Renal cortex interstitium (tissue), 15 donors: Measurements from ENCODE around the gene CHTF18. TPM values are rescaled to one million over a fixed set of nuclear protein-coding genes. Genes with fewer than 3 reads are reported as not detected.
"Not testable (repeated sequence)": the region's sequence is repeated elsewhere in the genome, so short reads cannot be mapped to it uniquely, and the experiment has no call there.

Source experiments
- DNase-seq, 11 donors: peaks; one replicate each; pipeline ENCODE4 v3.0.0-alpha.2; 2013; ENCODE audit warnings: low read depth in 9 of 11, low spot score in 4 of 11; ENCODE audit errors: extremely low read depth in 1 of 11
- long read RNA-seq, 16 experiments: transcript quantifications; one replicate each; lab custom pipeline, GENCODE V29; 2026
- polyA plus RNA-seq, 3 donors: library from polyadenylated mRNA; unstranded; fragments of 120-200 nt; gene quantifications; one replicate each; pipeline ENCODE4 v1.2.1, GENCODE V29; 2013; ENCODE audit not compliant: insufficient read length in 3 of 3

The CHTF18 gene
- 10 to 100 TPM; 22.3 to 35.4 (median 32.3) TPM for polyA plus RNA-seq
- long read RNA-seq, donor 1, partial matches to known transcripts, result 0 of 2 reads
- long read RNA-seq, donor 1, other reads (novel, unspliced or antisense), result 0 of 2 reads
- long read RNA-seq, donor 2, partial matches to known transcripts, result 0 of 3 reads
- long read RNA-seq, donor 2, other reads (novel, unspliced or antisense), result 0 of 3 reads
- long read RNA-seq, donor 3, partial matches to known transcripts, result 0 of 3 reads
- long read RNA-seq, donor 3, other reads (novel, unspliced or antisense), result 0 of 3 reads
- long read RNA-seq, donor 4, partial matches to known transcripts, result 0 of 1 reads
- long read RNA-seq, donor 4, other reads (novel, unspliced or antisense), result 0 of 1 reads
- long read RNA-seq, donor 5, result 0 reads
- long read RNA-seq, donor 6, result 0 reads
- long read RNA-seq, donor 7, partial matches to known transcripts, result 0 of 2 reads
- long read RNA-seq, donor 7, other reads (novel, unspliced or antisense), result 0 of 2 reads
- long read RNA-seq, donor 8, result 0 reads
- long read RNA-seq, donor 9, result 0 reads
- long read RNA-seq, donor 10, partial matches to known transcripts, result 0 of 2 reads
- long read RNA-seq, donor 10, other reads (novel, unspliced or antisense), result 0 of 2 reads
- long read RNA-seq, donor 11, partial matches to known transcripts, result 0 of 1 reads
- long read RNA-seq, donor 11, other reads (novel, unspliced or antisense), result 0 of 1 reads
- long read RNA-seq, donor 12, result 0 reads
- long read RNA-seq, donor 13, result 0 reads
- long read RNA-seq, donor 14, partial matches to known transcripts, result 0 of 1 reads
- long read RNA-seq, donor 14, other reads (novel, unspliced or antisense), result 0 of 1 reads
- long read RNA-seq, donor 15, result 0 reads
- long read RNA-seq, donor 16, partial matches to known transcripts, result 5 of 21 reads
- long read RNA-seq, donor 16, other reads (novel, unspliced or antisense), result 12 of 21 reads

- peak; percentile 59 to 91 (median 87) for DNase-seq
These were observed at the start of gene CHTF18 for GRCh38 chr16:788399-789126. Gene CHTF18, plus strand, starts transcription at chr16:788620. Its CDS starts 65 bp downstream, at chr16:788685.

GRCh38 chr16:739560-740458, 48.6 kb upstream of the CHTF18 start:
- no peak for DNase-seq

GRCh38 chr16:740459-740763, 48.0 kb upstream of the CHTF18 start:
- no peak for DNase-seq

- peak; percentile 58 to 88 (median 82) for DNase-seq
These were observed 47.5 kb upstream of the CHTF18 start, which contains the start of gene CIAO3 for GRCh38 chr16:740764-741505. Gene CIAO3, minus strand, starts transcription at chr16:740997. Its CDS starts 12 bp downstream, at chr16:740985.

GRCh38 chr16:741986-742629, 46.3 kb upstream of the CHTF18 start:
- no peak for DNase-seq

GRCh38 chr16:742894-743293, 45.5 kb upstream of the CHTF18 start:
- not testable (repeated sequence) for DNase-seq

- no peak for DNase-seq
These were observed 44.5 kb upstream of the CHTF18 start for GRCh38 chr16:743794-744500.

GRCh38 chr16:745739-746138, 42.7 kb upstream of the CHTF18 start:
- DNase-seq, result no peak

GRCh38 chr16:746637-747036, 41.8 kb upstream of the CHTF18 start:
- DNase-seq, result no peak

- DNase-seq, result no peak
These were observed 40.3 kb upstream of the CHTF18 start for GRCh38 chr16:747978-748746.

GRCh38 chr16:749010-749409, 39.4 kb upstream of the CHTF18 start:
- no peak for DNase-seq

- no peak for DNase-seq
These were observed 37.9 kb upstream of the CHTF18 start for GRCh38 chr16:750485-750884.

GRCh38 chr16:751152-752006, 37.0 kb upstream of the CHTF18 start:
- no peak for DNase-seq

GRCh38 chr16:752007-752312, 36.5 kb upstream of the CHTF18 start:
- DNase-seq, result no peak

GRCh38 chr16:754121-754607, 34.3 kb upstream of the CHTF18 start:
- not testable (repeated sequence) for DNase-seq
